Measurements from ENCODE around the gene ELF5.
A peak's percentile ranks its signal among the peaks of the same experiment; 100 is the strongest.

- TF ChIP-seq MAX (IDR thresholded peaks at IDR 0.05; ENCODE audit: insufficient read depth, insufficient read length) (peak; percentile 27), GATA2 (IDR thresholded peaks at IDR 0.05; ENCODE audit: insufficient read depth, insufficient read length, low read depth, low read length) (peak; percentile 18), CTCF (IDR thresholded peaks at IDR 0.05; ENCODE audit: extremely low read depth in 1 of 2, insufficient read depth in 1 of 2, low read depth in 1 of 2, low read length in 2 of 2) (no peak), POLR2AphosphoS5 (IDR thresholded peaks at IDR 0.05; ENCODE audit: insufficient read depth, low read depth, low read length) (peak; percentile 72), MYC (IDR thresholded peaks at IDR 0.05; ENCODE audit: low read depth, low read length) (no peak), POLR2A (IDR thresholded peaks at IDR 0.05; ENCODE audit: low read depth, low read length) (peak; percentile 67), FOS (IDR thresholded peaks at IDR 0.05; ENCODE audit: borderline replicate concordance, insufficient read depth, low read length) (no peak)
These were observed 74.8 kb downstream of the ELF5 start, which contains the start of gene CAT for GRCh38 chr11:34438529-34439507.

Measured in endothelial cell of umbilical vein (primary cell).